HepG2 (cell line): Measurements from ENCODE around the gene KNG1. TPM values are rescaled to one million over a fixed set of nuclear protein-coding genes. Genes with fewer than 3 reads are reported as not detected.

Experiments used
- ATAC-seq: fragments of 200-7000 bp; cut with Tn5 transposase; 3 replicates; pipeline ENCODE4 v1.9.1; 2020; ENCODE audit warnings: mild to moderate bottlenecking, moderate library complexity
- BruUV-seq: library from RNA; stranded (reverse); fragments of 400-500 nt; replicated peaks from 2 replicates; lab custom pipeline; 2021; lab: Mats Ljungman, UMichigan
- CTCF ChIA-PET: fragments of 300-600 bp; formaldehyde crosslinking; extraction: SDS; loops from one replicate; lab custom pipeline; 2021; ENCODE audit warnings: low total read pairs, inconsistent platforms, low intra/inter-chr PET ratio; lab: Yijun Ruan, JAX
- POLR2A ChIA-PET: fragments of 350-600 bp; sonication (Branson Sonifier 250); formaldehyde crosslinking; loops from one replicate; lab custom pipeline; 2020; ENCODE audit warnings: antibody characterized with exemption, inconsistent platforms; lab: Yijun Ruan, JAX
- DNase-seq: peaks from one replicate; pipeline ENCODE4 v3.0.0-alpha.2; 2015; ENCODE audit warnings: low spot score
- FAIRE-seq: peaks from 3 replicates; lab custom pipeline; 2011; peaks lifted over from hg19 to GRCh38; lab: Jason Lieb, UNC
- H2AFZ ChIP-seq: one replicate; pipeline ENCODE4 v1.6.1; 2011; ENCODE audit warnings: low read length, inconsistent platforms
- H3K27ac ChIP-seq: fragments of 300-600 bp; 3 replicates; pipeline ENCODE4 v1.8.0; 2011; ENCODE audit warnings: mixed run types, mild to moderate bottlenecking, mixed read lengths, low read length, inconsistent platforms; ENCODE audit not compliant: insufficient read depth; ENCODE audit errors: extremely low read length
- H3K27me3 ChIP-seq, 2 experiments: fragments of 200-600 bp in 1 of 2; 2 replicates in 1 of 2; 3 replicates in 1 of 2; pipeline versions ENCODE4 v1.6.0 to v1.8.0; 2011; ENCODE audit warnings: low read length in 2 of 2, mild to moderate bottlenecking in 2 of 2, moderate library complexity in 2 of 2, inconsistent platforms in 1 of 2; ENCODE audit not compliant: insufficient read depth in 2 of 2, control insufficient read depth in 1 of 2
- H3K36me3 ChIP-seq, 2 experiments: fragments of 200-600 bp in 1 of 2; replicated peaks in 1 of 2; 2 replicates in 1 of 2; 3 replicates in 1 of 2; pipeline versions ENCODE4 v1.5.1 to v1.8.0; 2011; ENCODE audit warnings: low read length in 2 of 2, inconsistent platforms in 1 of 2; ENCODE audit not compliant: insufficient read depth in 2 of 2, control insufficient read depth in 1 of 2
- H3K4me1 ChIP-seq: 2 replicates; pipeline ENCODE4 v1.5.1; 2012; ENCODE audit warnings: low read length, inconsistent platforms; ENCODE audit not compliant: insufficient read depth
- H3K4me2 ChIP-seq: 2 replicates; pipeline ENCODE4 v1.6.0; 2011; ENCODE audit warnings: low read depth, low read length, inconsistent platforms
- H3K4me3 ChIP-seq, 3 experiments: fragments of 200-600 bp in 1 of 3; sonication (generic), shearing (Covaris generic) in 1 of 3; replicated peaks in 1 of 3; 2 replicates each; pipeline ENCODE4 v1.5.1; 2011 to 2016; ENCODE audit warnings: low read length in 3 of 3, inconsistent platforms in 2 of 3, low read depth in 2 of 3, mild to moderate bottlenecking in 2 of 3, control low read depth in 1 of 3, mixed read lengths in 1 of 3; ENCODE audit not compliant: insufficient read depth in 1 of 3
- H3K79me2 ChIP-seq: one replicate; pipeline ENCODE4 v1.6.1; 2011; ENCODE audit warnings: low read length, inconsistent platforms; ENCODE audit not compliant: insufficient read depth
- H3K9ac ChIP-seq: 2 replicates; pipeline ENCODE4 v1.6.0; 2011; ENCODE audit warnings: mild to moderate bottlenecking, low read depth, low read length, inconsistent platforms; ENCODE audit not compliant: insufficient read depth
- H3K9me3 ChIP-seq: 2 replicates; pipeline ENCODE4 v1.5.1; 2012; ENCODE audit warnings: mild to moderate bottlenecking, low read length
- H4K20me1 ChIP-seq: 2 replicates; pipeline ENCODE4 v1.6.0; 2011; ENCODE audit warnings: inconsistent platforms, mild to moderate bottlenecking, low read length, moderate library complexity; ENCODE audit not compliant: insufficient read depth
- KDM3A ChIP-seq: IDR thresholded peaks from 2 replicates; pipeline ENCODE4 v1.6.1; 2018; ENCODE audit warnings: low read depth, missing compliant biosample characterization
- MXD3 ChIP-seq: IDR thresholded peaks from 2 replicates; pipeline ENCODE4 v1.6.1; 2016; ENCODE audit warnings: mild to moderate bottlenecking, missing biosample characterization, missing genetic modification reagents
- NPAS2 ChIP-seq: sonication (generic); formaldehyde crosslinking; IDR thresholded peaks from 2 replicates; pipeline ENCODE4 v1.8.0; 2022; ENCODE audit warnings: mild to moderate bottlenecking, missing genetic modification reagents, borderline replicate concordance
- RBM22 ChIP-seq: fragments of 200-400 bp; formaldehyde crosslinking; optimal IDR thresholded peaks from 2 replicates; pipeline ENCODE3; 2017; ENCODE audit warnings: mild to moderate bottlenecking, low read length, moderate library complexity
- SP2 ChIP-seq: sonication (generic); formaldehyde crosslinking; IDR thresholded peaks from 2 replicates; pipeline ENCODE4 v1.5.1; 2020; ENCODE audit warnings: mild to moderate bottlenecking, missing genetic modification reagents
- ZBTB49 ChIP-seq: sonication (generic); formaldehyde crosslinking; IDR thresholded peaks from 2 replicates; pipeline ENCODE4 v1.4.0; 2020; ENCODE audit warnings: missing genetic modification reagents, borderline replicate concordance
- ZNF333 ChIP-seq: sonication (generic); formaldehyde crosslinking; IDR thresholded peaks from 2 replicates; pipeline ENCODE4 v1.4.0; 2020; ENCODE audit warnings: mild to moderate bottlenecking, missing genetic modification reagents, borderline replicate concordance
- ZNF530 ChIP-seq: sonication (generic); formaldehyde crosslinking; IDR thresholded peaks from 2 replicates; pipeline ENCODE4 v1.5.0; 2020; ENCODE audit warnings: low read depth, mild to moderate bottlenecking, missing genetic modification reagents
- ZNF556 ChIP-seq: sonication (generic); formaldehyde crosslinking; IDR thresholded peaks from 2 replicates; pipeline ENCODE4 v1.4.0; 2020; ENCODE audit warnings: mild to moderate bottlenecking, missing genetic modification reagents, borderline replicate concordance
- ZNF629 ChIP-seq: sonication (generic); formaldehyde crosslinking; conservative IDR thresholded peaks from 2 replicates; pipeline ENCODE4 v1.5.0; 2020; ENCODE audit warnings: missing genetic modification reagents
- WGBS: methylation state at CpG from one replicate; pipeline ENCODE4 v1.1.6; 2017; ENCODE audit warnings: low lambda C conversion rate; 5-methylcytosine and 5-hydroxymethylcytosine counted together
- in situ Hi-C: cut with HindIII; loops from 2 replicates; pipeline ENCODE4 v1.10.0; 2017; ENCODE audit warnings: low pct_unique_long_range_greater_than_20kb; ENCODE audit not compliant: extremely low pct_ligation_motif_present
- intact Hi-C: fragments of 100-400 bp; cut with micrococcal nuclease; formaldehyde crosslinking; loops from one replicate; pipeline ENCODE4 v1.10.0; 2022; ENCODE audit not compliant: unreplicated experiment
- polyA plus RNA-seq, 8 experiments: library from polyadenylated mRNA; depleted of rRNA in 3 of 8; stranded (reverse) in 7 of 8; unstranded in 1 of 8; fragments of >200 nt; fragmentation: Illumina TruSeq in 4 of 8; extraction: Trizol in 4 of 8; gene quantifications; 2 replicates each; pipeline versions ENCODE4 v1.2.1 to v1.2.3, GENCODE V29; 2011 to 2016; ENCODE audit warnings: low read depth in 4 of 8, missing spikeins in 1 of 8, mixed read lengths in 1 of 8; ENCODE audit not compliant: insufficient read depth in 1 of 8
- total RNA-seq, 5 experiments: library from RNA; depleted of rRNA; stranded (reverse); fragments of >200 nt; fragmentation: Illumina TruSeq; extraction: Trizol; gene quantifications; 2 replicates each; pipeline ENCODE4 v1.2.3, GENCODE V29; 2016; ENCODE audit warnings: low read depth in 1 of 5

Gene KNG1
- total and polyA plus RNA-seq, 2 of the 13 experiments (the other 11 are each of a cell fraction or from before 2014, with no cell fraction given), result 6.5 to 7.0 TPM

- CTCF ChIA-PET, result no interaction called here
Measured at GRCh38 chr3:186668426-186668825, 48.7 kb upstream of the KNG1 start.

More at GRCh38 chr3:186668426-186668825, 48.7 kb upstream of the KNG1 start:
- FAIRE-seq, result no peak
- intact Hi-C loops, result no loop called here
- Histone ChIP-seq H3K9me3 (no peaks in the 10 kb centered on the region), H4K20me1 (no peaks in the 10 kb centered on the region), H3K4me1 (peaks cover 39% of the 10 kb centered on the region), H3K4me2 (no peak overlapping the region), H3K4me3 (no peak overlapping the region), H3K36me3 (no peaks in the 10 kb centered on the region), H3K27ac (no peak overlapping the region), H3K27me3 (no peaks in the 10 kb centered on the region), H3K9ac (no peak overlapping the region), H2AFZ (no peak overlapping the region), H3K79me2 (no peaks in the 10 kb centered on the region)
- no peak for ATAC-seq
- WGBS, result 49% methylated on average over 6 of the region's 6 CpGs
- TF ChIP-seq RBM22, result no peak
- no peak for TF ChIP-seq ZNF333 (CRISPR knock-in tag)
- TF ChIP-seq SP2 (CRISPR knock-in tag), result no peak
- no peak for TF ChIP-seq ZNF530 (CRISPR knock-in tag)
- no peak for TF ChIP-seq MXD3 (CRISPR knock-in tag)
- TF ChIP-seq ZBTB49 (CRISPR knock-in tag), result no peak
- no peak for TF ChIP-seq KDM3A (CRISPR knock-in tag)
- no peak for TF ChIP-seq NPAS2 (CRISPR knock-in tag)
- TF ChIP-seq ZNF629, result no peak
- TF ChIP-seq ZNF556 (CRISPR knock-in tag), result no peak
- no peak for DNase-seq
- POLR2A ChIA-PET, result no interaction called here
- no TSS peak for BruUV-seq
- in situ Hi-C loops, result no loop called here
